ENCODE measurements around the gene TTLL9. TPM values are rescaled to one million over a fixed set of nuclear protein-coding genes. Genes with fewer than 3 reads are reported as not detected.

TTLL9 gene
- total and polyA plus RNA-seq, 2 of the 13 experiments (the other 11 are each of a cell fraction or from before 2014, with no cell fraction given), result not detected

GRCh38 chr20:31951530-31952453 is 81.4 kb downstream of the TTLL9 start, which contains the start of gene PDRG1 (continued):
- TF ChIP-seq ZBTB4 (CRISPR knock-in tag; IDR thresholded peaks at IDR 0.05; ENCODE audit: borderline replicate concordance) (peak; percentile 27; the same call in 1 of the 2 replicates), GATAD2A (CRISPR knock-in tag; IDR thresholded peaks at IDR 0.05) (peak; percentile 59; the same call in 1 of the 2 replicates), SOX13 (IDR thresholded peaks at IDR 0.05) (no peak), SOX13 (CRISPR knock-in tag; conservative IDR thresholded peaks at IDR 0.05 in 1 of 2, IDR thresholded peaks at IDR 0.05 in 1 of 2) (no peak; a peak in 1 of 4 replicates), STAG1 (CRISPR knock-in tag; IDR thresholded peaks at IDR 0.05) (peak; percentile 95), ZNF597 (CRISPR knock-in tag; IDR thresholded peaks at IDR 0.05) (0 out of 2 replicates have a peak, but pooled peaks have one; percentile 57), SAFB2 (CRISPR knock-in tag; IDR thresholded peaks at IDR 0.05; ENCODE audit: borderline replicate concordance, low read depth) (no peak; the same call in 1 of the 2 replicates), ZMYM3 (CRISPR knock-in tag; IDR thresholded peaks at IDR 0.05) (peak; percentile 100), ZNF83 (CRISPR knock-in tag; IDR thresholded peaks at IDR 0.05; ENCODE audit: borderline replicate concordance) (peak; percentile 92), ZNF556 (CRISPR knock-in tag; IDR thresholded peaks at IDR 0.05; ENCODE audit: borderline replicate concordance) (peak; percentile 72; the same call in 1 of the 2 replicates), ZNF326 (CRISPR knock-in tag; IDR thresholded peaks at IDR 0.05; ENCODE audit: borderline replicate concordance) (no peak), CHD4 (IDR thresholded peaks at IDR 0.05; ENCODE audit: borderline replicate concordance, low read length) (0 out of 2 replicates have a peak, but pooled peaks have one; percentile 15), SRF (IDR thresholded peaks at IDR 0.05; ENCODE audit: low read depth, low read length) (no peak), ZNF558 (CRISPR knock-in tag; IDR thresholded peaks at IDR 0.05; ENCODE audit: borderline replicate concordance) (peak; percentile 86; the same call in 1 of the 2 replicates), TARDBP (CRISPR knock-in tag; IDR thresholded peaks at IDR 0.05) (0 out of 2 replicates have a peak, but pooled peaks have one; percentile 68), ZNF75D (CRISPR knock-in tag; IDR thresholded peaks at IDR 0.05; ENCODE audit: borderline replicate concordance) (no peak), ZNF253 (CRISPR knock-in tag; IDR thresholded peaks at IDR 0.05; ENCODE audit: borderline replicate concordance) (peak; percentile 66; the same call in 1 of the 2 replicates), THAP9 (CRISPR knock-in tag; IDR thresholded peaks at IDR 0.05; ENCODE audit: borderline replicate concordance) (peak; percentile 91), FOXO4 (CRISPR knock-in tag; conservative IDR thresholded peaks at IDR 0.05) (no peak)

Data from HepG2 (cell line).